Sigmoid colon (tissue), 3 donors: ENCODE measurements around the gene LRRC74A.

Source experiments
- CTCF ChIP-seq, 4 experiments: fragments of 450-650 bp in 3 of 4; fragments of 200-600 bp in 1 of 4; IDR thresholded peaks; one replicate each; pipeline ENCODE4 v1.5.1; 2016 to 2019; ENCODE audit warnings: antibody characterized with exemption in 4 of 4, mild to moderate bottlenecking in 3 of 4, moderate library complexity in 2 of 4
- POLR2A ChIP-seq, 2 donors: fragments of 450-650 bp; IDR thresholded peaks; one replicate each; pipeline ENCODE4 v1.6.1; 2016; ENCODE audit warnings: antibody characterized with exemption in 2 of 2, mild to moderate bottlenecking in 2 of 2, moderate library complexity in 2 of 2

GRCh38 chr14:76780875-76781647 is 45.1 kb upstream of the LRRC74A start:
- TF ChIP-seq CTCF (IDR thresholded peaks at IDR 0.05) (no peak), POLR2A (IDR thresholded peaks at IDR 0.05) (no peak)
